A673 (cell line): ENCODE data around the gene DOK6. TPM values are rescaled to one million over a fixed set of nuclear protein-coding genes. Genes with fewer than 3 reads are reported as not detected.

Experiments used
- BruUV-seq: library from RNA; stranded (reverse); fragments of 400-500 nt; replicated peaks from 2 replicates; lab custom pipeline; 2021; lab: Mats Ljungman, UMichigan
- CTCF ChIA-PET: fragments of 300-600 bp; sonication (Branson Sonifier 250); formaldehyde crosslinking; loops from one replicate; lab custom pipeline; 2022; ENCODE audit warnings: antibody characterized with exemption; lab: Charles Lee
- POLR2A ChIA-PET: fragments of 300-600 bp; sonication (Branson Sonifier 250); formaldehyde crosslinking; loops from one replicate; lab custom pipeline; 2022; ENCODE audit warnings: antibody characterized with exemption; ENCODE audit not compliant: low non-redundant PET; lab: Charles Lee
- DNase-seq: peaks from one replicate; pipeline ENCODE4 v3.0.0-alpha.2; 2015; ENCODE audit warnings: low spot score
- H3K27ac ChIP-seq: fragments of 200-600 bp; sonication (generic); 2 replicates; pipeline ENCODE4 v1.5.1; 2016; ENCODE audit warnings: mixed run types, low read depth, mild to moderate bottlenecking, mixed read lengths, antibody characterized with exemption, low read length; ENCODE audit not compliant: poor library complexity, severe bottlenecking
- H3K27me3 ChIP-seq: fragments of 200-600 bp; sonication (generic); replicated peaks from 2 replicates; pipeline ENCODE4 v1.6.1; 2017; ENCODE audit warnings: mixed run types, low read depth, mild to moderate bottlenecking, mixed read lengths, antibody characterized with exemption, low read length; ENCODE audit not compliant: insufficient read depth, poor library complexity
- H3K36me3 ChIP-seq: fragments of 200-600 bp; sonication (generic); 2 replicates; pipeline ENCODE4 v1.6.1; 2016; ENCODE audit warnings: mixed run types, mild to moderate bottlenecking, mixed read lengths, antibody characterized with exemption, low read length; ENCODE audit not compliant: insufficient read depth, poor library complexity, severe bottlenecking
- H3K4me1 ChIP-seq: fragments of 200-600 bp; sonication (generic); 2 replicates; pipeline ENCODE4 v1.6.1; 2017; ENCODE audit warnings: mixed run types, mild to moderate bottlenecking, mixed read lengths, antibody characterized with exemption, low read length; ENCODE audit not compliant: insufficient read depth, poor library complexity, severe bottlenecking
- H3K4me3 ChIP-seq: fragments of 200-600 bp; sonication (generic); 2 replicates; pipeline ENCODE4 v1.5.1; 2016; ENCODE audit warnings: low read depth, mixed run types, mild to moderate bottlenecking, mixed read lengths, low read length; ENCODE audit not compliant: poor library complexity, severe bottlenecking
- H3K9me3 ChIP-seq: fragments of 200-600 bp; sonication (generic); 2 replicates; pipeline ENCODE4 v1.6.1; 2016; ENCODE audit warnings: mixed run types, low read depth, mild to moderate bottlenecking, mixed read lengths, antibody characterized with exemption, low read length; ENCODE audit not compliant: poor library complexity, severe bottlenecking
- CTCF ChIP-seq: fragments of 300-800, 200-600 bp; sonication (generic); conservative IDR thresholded peaks from 2 replicates; pipeline ENCODE4 v1.5.1; 2017; ENCODE audit warnings: low read depth, mild to moderate bottlenecking, antibody characterized with exemption, low read length, moderate library complexity, mixed read lengths
- EZH2 ChIP-seq: fragments of 200-600 bp; sonication (generic); IDR thresholded peaks from 2 replicates; pipeline ENCODE4 v1.6.1; 2017; ENCODE audit warnings: borderline replicate concordance, low read depth, mild to moderate bottlenecking, mixed read lengths, antibody characterized with exemption, low read length; ENCODE audit not compliant: poor library complexity, severe bottlenecking
- intact Hi-C: fragments of 100-400 bp; cut with micrococcal nuclease; formaldehyde crosslinking; loops from one replicate; pipeline ENCODE4 v1.10.0; 2022; ENCODE audit not compliant: unreplicated experiment
- total RNA-seq: library from RNA; stranded (reverse); gene quantifications from 2 replicates; pipeline ENCODE4 v1.2.3, GENCODE V29; 2021

Gene DOK6
- total RNA-seq, 1 experiment from 2014 or later = 13.7 TPM

DNA sequence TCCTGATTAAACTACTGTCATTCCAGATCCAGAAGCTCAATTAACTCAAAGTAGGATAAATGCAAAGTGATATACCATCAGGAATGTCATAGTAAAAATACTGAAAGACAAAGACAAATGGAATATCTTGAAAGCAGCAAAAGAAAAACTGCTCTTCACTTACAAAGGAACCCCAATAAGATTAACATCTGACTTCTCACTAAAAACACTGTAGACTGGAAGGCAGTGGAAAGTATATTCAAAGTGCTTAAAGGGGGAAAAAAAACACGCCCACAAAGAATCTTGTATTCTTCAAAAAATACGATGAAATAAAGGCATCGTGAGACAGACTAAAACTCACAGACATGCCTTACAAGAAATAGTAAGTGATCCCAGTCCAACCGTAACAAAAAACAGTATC is 195.7 kb downstream of the DOK6 start:
- H3K36me3 ChIP-seq = no peaks in the 10 kb centered on the region
- TF ChIP-seq EZH2 = no peak
- no peak for TF ChIP-seq CTCF
- POLR2A ChIA-PET = no interaction called here
- peaks cover 12% of the 10 kb centered on the region for H3K9me3 ChIP-seq
- DNase-seq = no peak
- H3K4me3 ChIP-seq = no peak overlapping the region
- H3K27me3 ChIP-seq = no peaks in the 10 kb centered on the region
- no peaks in the 10 kb centered on the region for H3K4me1 ChIP-seq
- intact Hi-C loops = no loop called here
- BruUV-seq = no TSS peak
- CTCF ChIA-PET = no interaction called here
- H3K27ac ChIP-seq = no peak overlapping the region

- DNase-seq = no peak
- no peaks in the 10 kb centered on the region for H3K27me3 ChIP-seq
- TF ChIP-seq EZH2 = no peak
- TF ChIP-seq CTCF = no peak
- H3K27ac ChIP-seq = no peak overlapping the region
- POLR2A ChIA-PET = no interaction called here
- H3K4me3 ChIP-seq = no peak overlapping the region
- peaks cover 12% of the 10 kb centered on the region for H3K9me3 ChIP-seq
- H3K4me1 ChIP-seq = no peaks in the 10 kb centered on the region
- CTCF ChIA-PET = no interaction called here
- BruUV-seq = no TSS peak
- no peaks in the 10 kb centered on the region for H3K36me3 ChIP-seq
- intact Hi-C loops = no loop called here
These were observed 196.9 kb downstream of the DOK6 start for GRCh38 chr18:69597561-69597960.

DNA sequence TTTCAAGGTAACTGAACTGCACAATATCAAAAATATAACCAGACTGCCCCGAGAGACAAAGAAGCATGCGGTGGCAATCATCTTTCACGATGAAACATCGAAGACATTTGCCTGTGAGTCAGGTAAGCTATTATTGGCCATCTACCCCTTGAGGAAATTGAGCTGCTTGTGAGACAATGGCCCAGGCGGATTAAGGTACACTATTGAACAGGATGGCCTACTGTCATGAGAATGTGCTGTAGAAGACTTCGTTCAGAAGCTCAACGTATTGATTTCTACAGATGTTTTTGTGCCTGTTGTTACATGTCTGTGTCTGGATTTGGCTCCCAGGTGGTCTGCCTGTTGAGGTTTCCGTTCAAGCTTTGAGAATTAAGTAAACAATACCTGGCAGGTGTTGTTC is 198.7 kb downstream of the DOK6 start:
- ChIA-PET POLR2A (interaction anchor here (0.6 kb wide), 1 partner anchor 312 kb away, joined by 3 read pairs; no protein-coding TSS in a partner anchor), CTCF (no interaction called here)
- BruUV-seq = no TSS peak
- H3K9me3 ChIP-seq = peaks cover 12% of the 10 kb centered on the region
- DNase-seq = no peak
- no peaks in the 10 kb centered on the region for H3K27me3 ChIP-seq
- no peak overlapping the region for H3K4me3 ChIP-seq
- intact Hi-C loops = no loop called here
- H3K36me3 ChIP-seq = no peaks in the 10 kb centered on the region
- no peak overlapping the region for H3K27ac ChIP-seq
- TF ChIP-seq EZH2 = no peak
- TF ChIP-seq CTCF = no peak
- H3K4me1 ChIP-seq = no peaks in the 10 kb centered on the region
